Ecto neural progenitor cell (in vitro differentiated cells): Measurements from ENCODE around the gene CDKAL1.

Experiments used
- DNase-seq: peaks from one replicate; pipeline ENCODE4 v3.0.0-alpha.2; 2018; ENCODE audit warnings: low spot score

The CDKAL1 gene

GRCh38 chr6:21144928-21145327, 610.7 kb downstream of the CDKAL1 start:
- no peak for DNase-seq

- no peak for DNase-seq
Measured at GRCh38 chr6:21147995-21148394, 613.7 kb downstream of the CDKAL1 start.

GRCh38 chr6:21149470-21149869, 615.2 kb downstream of the CDKAL1 start:
- no peak for DNase-seq

- no peak for DNase-seq
Measured at GRCh38 chr6:21150667-21151066, 616.4 kb downstream of the CDKAL1 start.

GRCh38 chr6:21151119-21151518, 616.9 kb downstream of the CDKAL1 start:
- DNase-seq: no peak

GRCh38 chr6:21151530-21151929, 617.3 kb downstream of the CDKAL1 start:
- DNase-seq: no peak

GRCh38 chr6:21157186-21157929, 623.1 kb downstream of the CDKAL1 start:
- no peak for DNase-seq

- no peak for DNase-seq
Measured at GRCh38 chr6:21158149-21158548, 623.9 kb downstream of the CDKAL1 start.

GRCh38 chr6:21158873-21159272, 624.6 kb downstream of the CDKAL1 start:
- DNase-seq: no peak

GRCh38 chr6:21159465-21159864, 625.2 kb downstream of the CDKAL1 start:
- no peak for DNase-seq

- no peak for DNase-seq
Measured at GRCh38 chr6:21161707-21162106, 627.5 kb downstream of the CDKAL1 start.

- no peak for DNase-seq
Measured at GRCh38 chr6:21163110-21163837, 629.0 kb downstream of the CDKAL1 start.

- DNase-seq: no peak
Measured at GRCh38 chr6:21163838-21164180, 629.6 kb downstream of the CDKAL1 start.

GRCh38 chr6:21164768-21165326, 630.6 kb downstream of the CDKAL1 start:
- DNase-seq: no peak

- DNase-seq: no peak
Measured at GRCh38 chr6:21166754-21167153, 632.5 kb downstream of the CDKAL1 start.

- DNase-seq: no peak
Measured at GRCh38 chr6:21167790-21168189, 633.5 kb downstream of the CDKAL1 start.

GRCh38 chr6:21171801-21172200, 637.5 kb downstream of the CDKAL1 start:
- DNase-seq: no peak

- no peak for DNase-seq
Measured at GRCh38 chr6:21173031-21173430, 638.8 kb downstream of the CDKAL1 start.

- no peak for DNase-seq
Measured at GRCh38 chr6:21173678-21174077, 639.4 kb downstream of the CDKAL1 start.

- no peak for DNase-seq
Measured at GRCh38 chr6:21176197-21176596, 641.9 kb downstream of the CDKAL1 start.

GRCh38 chr6:21180155-21180554, 645.9 kb downstream of the CDKAL1 start:
- DNase-seq: no peak

GRCh38 chr6:21180800-21181337, 646.6 kb downstream of the CDKAL1 start:
- no peak for DNase-seq

- no peak for DNase-seq
Measured at GRCh38 chr6:21181866-21182265, 647.6 kb downstream of the CDKAL1 start.
